Activated CD4-positive, alpha-beta T cell treated with anti-CD3 and anti-CD28 coated beads, Interleukin-2, amount 50 U/mL, for 48 hours (primary cell): Measurements from ENCODE around the gene CCDC171.

Source experiments
- DNase-seq, 2 experiments: peaks; one replicate each; pipeline ENCODE4 v3.0.0-alpha.2; 2020

Gene CCDC171

GRCh38 chr9:16004613-16005012 lies 451.8 kb downstream of the CCDC171 start:
- no peak for DNase-seq

GRCh38 chr9:16010221-16010620 lies 457.4 kb downstream of the CCDC171 start:
- no peak for DNase-seq

- DNase-seq = no peak
Observed at GRCh38 chr9:16012621-16013020, 459.8 kb downstream of the CCDC171 start.

- DNase-seq = no peak
Observed at GRCh38 chr9:16013366-16013765, 460.5 kb downstream of the CCDC171 start.

GRCh38 chr9:16013826-16014225 lies 461.0 kb downstream of the CCDC171 start:
- DNase-seq = no peak

- no peak for DNase-seq
Observed at GRCh38 chr9:16022228-16022627, 469.4 kb downstream of the CCDC171 start.

GRCh38 chr9:16023446-16023845 lies 470.6 kb downstream of the CCDC171 start:
- no peak for DNase-seq
